Neural cell (in vitro differentiated cells): Measurements from ENCODE around the gene GXYLT2.

Source experiments
- CTCF ChIP-seq: fragments of 450-650 bp; IDR thresholded peaks from 2 replicates; pipeline ENCODE4 v1.5.1; 2014; ENCODE audit warnings: antibody characterized with exemption, mild to moderate bottlenecking, moderate library complexity; ENCODE audit not compliant: poor library complexity, severe bottlenecking
- EP300 ChIP-seq: fragments of 450-650 bp; conservative IDR thresholded peaks from 2 replicates; pipeline ENCODE4 v1.6.1; 2014; ENCODE audit warnings: antibody characterized with exemption, mild to moderate bottlenecking, moderate library complexity; ENCODE audit not compliant: poor library complexity, severe bottlenecking
- EZH2 ChIP-seq: fragments of 200-600, 300-800 bp; shearing (Covaris generic), sonication (generic); IDR thresholded peaks from 2 replicates; pipeline ENCODE4 v1.6.1; 2014; ENCODE audit warnings: antibody characterized with exemption, low read length, borderline replicate concordance, mild to moderate bottlenecking; ENCODE audit not compliant: insufficient read depth, poor library complexity, severe bottlenecking
- MXI1 ChIP-seq: fragments of 450-650 bp; conservative IDR thresholded peaks from 2 replicates; pipeline ENCODE4 v1.6.1; 2014; ENCODE audit warnings: antibody characterized with exemption, mild to moderate bottlenecking; ENCODE audit not compliant: poor library complexity, severe bottlenecking
- REST ChIP-seq: IDR thresholded peaks from 2 replicates; pipeline ENCODE4 v1.6.1; 2012; ENCODE audit warnings: borderline replicate concordance
- TAF1 ChIP-seq: IDR thresholded peaks from 2 replicates; pipeline ENCODE4 v1.6.1; 2012; ENCODE audit warnings: low read depth

GRCh38 chr3:72944696-72945095, 56.9 kb downstream of the GXYLT2 start:
- TF ChIP-seq EP300: no peak
- no peak for TF ChIP-seq MXI1
- TF ChIP-seq TAF1: no peak
- TF ChIP-seq CTCF: no peak
- no peak for TF ChIP-seq EZH2
- TF ChIP-seq REST: no peak
